Right cardiac atrium (tissue), 5 donors: Measurements from ENCODE around the gene ADA. TPM values are rescaled to one million over a fixed set of nuclear protein-coding genes. Genes with fewer than 3 reads are reported as not detected.
"Not testable (repeated sequence)": the region's sequence is repeated elsewhere in the genome, so short reads cannot be mapped to it uniquely, and the experiment has no call there.

Experiments
- ATAC-seq, 2 donors: fragments of 200-7000 bp; cut with Tn5 transposase; one replicate each; pipeline versions ENCODE4 v1.8.0 to v1.9.1; 2020; ENCODE audit warnings: moderate library complexity in 2 of 2, mild to moderate bottlenecking in 1 of 2
- DNase-seq, 3 donors: peaks; one replicate each; pipeline ENCODE4 v3.0.0-alpha.2; 2020
- H3K27ac ChIP-seq: one replicate; pipeline ENCODE4 v1.5.1; 2013; ENCODE audit warnings: mild to moderate bottlenecking, low read length, control low read depth, moderate library complexity
- H3K27me3 ChIP-seq: one replicate; pipeline ENCODE4 v1.6.1; 2013; ENCODE audit not compliant: control insufficient read depth, insufficient read depth
- H3K4me1 ChIP-seq: one replicate; pipeline ENCODE4 v1.6.1; 2013; ENCODE audit warnings: low read length; ENCODE audit not compliant: control insufficient read depth, insufficient read depth
- H3K4me3 ChIP-seq: one replicate; pipeline ENCODE4 v1.5.1; 2013; ENCODE audit warnings: low read length, control low read depth
- H3K9me3 ChIP-seq: one replicate; pipeline ENCODE4 v1.6.1; 2013; ENCODE audit warnings: low read length; ENCODE audit not compliant: control insufficient read depth
- WGBS: extraction: QIAGEN DNeasy Blood & Tissue Kit; methylation state at CpG from one replicate; pipeline ENCODE4 v1.1.7; 2013; 5-methylcytosine and 5-hydroxymethylcytosine counted together
- intact Hi-C, 4 donors: fragments of 100-400 bp; cut with DNase I; formaldehyde crosslinking; loops; one replicate each; pipeline versions ENCODE4 v1.11.0 to v1.14.0; 2022 to 2023
- long read RNA-seq, 4 donors: library from polyadenylated mRNA; unstranded; transcript quantifications; one replicate each; pipeline ENCODE4 v2.0.0, GENCODE V29; 2020 to 2021
- polyA plus RNA-seq: library from polyadenylated mRNA; stranded (reverse); fragments of 200-250 nt; gene quantifications from one replicate; pipeline ENCODE4 v1.2.3, GENCODE V29; 2013
- total RNA-seq, 4 donors: library from RNA; stranded (reverse); fragmentation: NEBNext Ultra II Directional; extraction: Animal tissue kit (Norgen Biotek cat#: 25700); gene quantifications; one replicate each; pipeline ENCODE4 v1.2.1, GENCODE V29; 2021
- donor health status: healthy with polysubstance abuse.
- donor health status: DM: no; HTN: yes; CAD: no.
- donor health status: DM: no; HTN: no; CAD: no.
- donor health status: DM: no; HTN: yes; CAD: no; lungs with severe emphysema.
- donor health status: DM: yes; HTN: yes; CAD: no.

ADA gene
- total RNA-seq (10 to 100 TPM; 11.6 to 22.8 (median 12.4) TPM), polyA plus RNA-seq (12.4 TPM)
- long read RNA-seq, donor 1, transcript ADA-203 (11 exons, 1,276 nt), result minor isoform, 10 of 98 reads
- long read RNA-seq, donor 1, transcript ADA-201 (12 exons, 1,539 nt), result major isoform, 63 of 98 reads
- long read RNA-seq, donor 1, partial matches to known transcripts, result 10 of 98 reads
- long read RNA-seq, donor 1, other reads (novel, unspliced or antisense), result 13 of 98 reads
- long read RNA-seq, donor 2, transcript ADA-201 (12 exons, 1,539 nt), result major isoform, 12 of 16 reads
- long read RNA-seq, donor 2, partial matches to known transcripts, result 2 of 16 reads
- long read RNA-seq, donor 2, other reads (novel, unspliced or antisense), result 0 of 16 reads
- long read RNA-seq, donor 3, transcript ADA-201 (12 exons, 1,539 nt), result major isoform, 86 of 172 reads
- long read RNA-seq, donor 3, transcript ADA-207 (11 exons, 1,128 nt), result minor isoform, 7 of 172 reads
- long read RNA-seq, donor 3, transcript ADA-203 (11 exons, 1,276 nt), result minor isoform, 11 of 172 reads
- long read RNA-seq, donor 3, transcript ADA-206 (11 exons, 1,356 nt), result minor isoform, 6 of 172 reads
- long read RNA-seq, donor 3, partial matches to known transcripts, result 15 of 172 reads
- long read RNA-seq, donor 3, other reads (novel, unspliced or antisense), result 45 of 172 reads
- long read RNA-seq, donor 4, transcript ADA-201 (12 exons, 1,539 nt), result major isoform, 23 of 31 reads
- long read RNA-seq, donor 4, partial matches to known transcripts, result 1 of 31 reads
- long read RNA-seq, donor 4, other reads (novel, unspliced or antisense), result 3 of 31 reads

DNA sequence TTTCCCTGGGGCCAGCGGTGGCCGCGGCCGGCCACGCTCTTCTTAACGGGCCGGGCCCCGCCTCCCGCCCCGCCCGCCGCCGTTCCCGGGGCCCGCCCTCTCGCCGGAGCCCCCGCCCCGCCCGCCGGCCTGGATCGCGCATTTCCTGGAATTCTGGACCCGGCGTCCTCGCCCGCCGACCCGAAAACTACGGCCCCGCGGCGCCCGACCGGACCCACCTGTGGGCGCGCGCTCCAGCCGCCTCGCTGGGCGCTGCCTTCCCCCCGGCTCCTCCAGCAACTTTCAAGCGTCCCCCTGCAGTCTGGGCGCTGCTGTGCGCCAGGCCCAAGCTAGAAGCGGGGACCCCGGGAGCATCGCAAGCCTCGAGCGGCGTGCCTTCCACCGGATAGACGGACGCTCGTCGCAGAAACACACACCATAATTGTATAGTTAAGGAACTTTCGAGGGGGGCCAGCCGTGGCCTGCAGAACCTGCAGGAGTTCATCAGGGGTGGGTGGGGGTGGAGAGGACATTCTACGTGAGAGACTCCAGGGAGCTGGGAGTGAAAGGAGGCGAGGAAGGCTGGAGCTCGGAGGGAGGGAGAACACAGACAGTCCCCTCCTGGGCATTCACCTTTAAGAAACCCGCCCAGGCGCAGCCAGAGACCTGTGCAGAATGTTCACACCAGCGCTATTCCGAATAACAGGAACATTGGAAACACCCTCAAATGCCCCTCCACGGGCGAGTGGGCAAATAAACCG lies at the start of gene ADA:
Gene ADA, minus strand, starts transcription at position 16 of the 740 bp plus-strand sequence. CDS start 92 bp downstream, outside the sequence.
- DNase-seq, result peak; percentile 71 to 92 (median 91)
- peak; percentile 88 to 89 for ATAC-seq
- WGBS, result under 1% methylated on average over 68 of the region's 68 CpGs
- H3K27ac ChIP-seq, result peak within 1 kb of the TSS; percentile 32
- H3K4me3 ChIP-seq, result peak within 1 kb of the TSS; percentile 61
- peaks cover 4% of the 10 kb centered on the region for H3K4me1 ChIP-seq
- H3K27me3 ChIP-seq, result no peaks in the 10 kb centered on the region
- intact Hi-C loops, result no loop called here
- no peaks in the 10 kb centered on the region for H3K9me3 ChIP-seq

DNA sequence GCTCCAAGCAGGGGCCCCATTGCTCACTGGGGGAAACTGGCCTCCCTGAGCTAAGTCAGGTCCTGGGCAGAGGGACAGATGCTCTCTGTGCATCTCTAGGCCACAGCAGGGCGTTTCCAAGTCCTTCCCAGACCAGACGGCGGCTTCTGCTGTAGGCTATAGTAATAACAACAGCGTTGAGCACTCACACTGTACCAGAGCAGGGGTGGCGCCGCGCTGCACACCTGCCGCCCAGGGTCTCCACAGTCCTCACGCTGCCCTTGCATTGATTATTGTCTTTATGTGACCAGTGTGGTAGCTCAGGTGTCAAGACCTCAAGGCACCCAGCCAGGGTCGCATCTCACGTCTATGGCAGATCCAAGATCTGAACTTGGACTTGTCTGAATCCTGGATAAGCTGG lies 48.8 kb upstream of the ADA start:
- H3K4me1 ChIP-seq, result peaks cover 14% of the 10 kb centered on the region

DNA sequence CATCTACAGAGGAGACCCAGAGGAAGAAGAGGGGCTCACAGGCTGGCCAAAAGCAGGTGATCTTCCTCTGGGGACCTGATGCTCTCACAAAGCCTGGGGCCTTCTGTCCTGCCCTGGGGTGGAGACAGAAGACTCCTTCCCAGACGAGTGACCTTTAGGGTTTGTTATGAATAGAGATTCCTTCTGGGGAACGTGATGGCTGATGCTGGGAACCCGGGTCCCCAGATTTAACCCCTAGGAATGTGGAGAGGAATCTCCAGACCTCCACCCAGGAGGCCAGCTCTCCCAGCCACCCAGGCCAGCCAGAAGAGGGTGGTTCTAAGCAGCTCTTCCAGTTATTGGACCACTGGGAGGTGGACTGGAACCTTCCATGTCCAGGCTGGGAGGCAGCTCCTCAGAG lies 46.9 kb upstream of the ADA start:
- Histone ChIP-seq H3K27me3 (no peaks in the 10 kb centered on the region), H3K4me1 (peaks cover 17% of the 10 kb centered on the region), H3K4me3 (no peak overlapping the region), H3K9me3 (no peaks in the 10 kb centered on the region), H3K27ac (no peak overlapping the region)
- WGBS, result 59% methylated on average over 3 of the region's 3 CpGs
- intact Hi-C loops, result no loop called here
- DNase-seq, result peak in 1 of 3 donors; percentile 20
- ATAC-seq, result no peak

More for the DNA sequence above, 48.8 kb upstream of the ADA start:
- DNase-seq (peak in 1 of 3 donors; percentile 42), ATAC-seq (no peak)
- no peak overlapping the region for H3K4me3 ChIP-seq
- no peaks in the 10 kb centered on the region for H3K27me3 ChIP-seq
- WGBS, result 93% methylated on average over 11 of the region's 11 CpGs
- no peak overlapping the region for H3K27ac ChIP-seq
- no peaks in the 10 kb centered on the region for H3K9me3 ChIP-seq
- intact Hi-C loops, result no loop called here

DNA sequence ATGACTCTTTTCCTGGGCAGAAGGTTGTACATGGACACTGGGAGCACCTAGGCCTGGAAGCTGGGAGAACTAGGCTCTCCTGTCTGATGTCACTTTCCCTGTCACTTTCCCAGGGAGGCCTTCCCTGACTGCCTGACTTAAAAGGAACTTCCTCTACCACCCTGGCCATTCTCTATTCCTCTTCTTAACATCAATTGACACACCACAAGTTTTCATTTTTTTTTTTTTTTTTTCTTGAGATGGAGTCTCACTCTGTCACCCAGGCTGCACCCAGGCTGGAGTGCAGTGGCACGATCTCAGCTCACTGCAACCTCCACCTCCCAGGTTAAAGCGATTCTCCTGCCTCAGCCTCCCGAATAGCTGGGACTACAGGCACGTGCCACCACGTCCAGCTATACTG lies 45.5 kb upstream of the ADA start:
- H3K27ac ChIP-seq, H3K27me3 ChIP-seq, ATAC-seq, H3K4me3 ChIP-seq, intact Hi-C loops, H3K9me3 ChIP-seq, DNase-seq: not testable (repeated sequence)
- WGBS, result 95% methylated on average over 5 of the region's 5 CpGs
- H3K4me1 ChIP-seq, result peaks cover 10% of the 10 kb centered on the region

DNA sequence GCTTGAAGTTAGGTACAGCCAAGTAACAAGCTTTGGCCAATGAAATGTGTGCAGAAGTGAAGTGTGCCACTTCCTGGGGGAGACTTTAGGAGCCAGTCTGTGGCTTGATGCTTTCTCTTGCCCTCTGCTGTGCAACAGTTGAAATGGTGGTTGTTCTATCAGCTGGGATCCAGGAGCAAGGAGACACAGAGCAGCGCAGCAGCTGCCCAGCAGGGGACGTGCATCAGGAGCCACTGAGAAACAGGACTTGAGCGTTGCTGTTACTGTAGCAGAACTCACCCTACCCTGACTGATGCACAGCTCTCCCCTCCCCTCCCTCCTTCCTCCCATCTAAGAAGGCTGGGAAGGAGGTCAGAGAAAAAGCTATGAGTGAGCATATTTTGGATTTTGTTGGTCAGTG lies 44.8 kb upstream of the ADA start:
- DNase-seq (no peak), ATAC-seq (no peak)
- Histone ChIP-seq H3K4me3 (no peak overlapping the region), H3K4me1 (peaks cover 6% of the 10 kb centered on the region), H3K9me3 (no peaks in the 10 kb centered on the region), H3K27me3 (no peaks in the 10 kb centered on the region), H3K27ac (peak overlapping the region; percentile 55)
- WGBS, result 93% methylated on average over 3 of the region's 3 CpGs
- intact Hi-C loops, result no loop called here

DNA sequence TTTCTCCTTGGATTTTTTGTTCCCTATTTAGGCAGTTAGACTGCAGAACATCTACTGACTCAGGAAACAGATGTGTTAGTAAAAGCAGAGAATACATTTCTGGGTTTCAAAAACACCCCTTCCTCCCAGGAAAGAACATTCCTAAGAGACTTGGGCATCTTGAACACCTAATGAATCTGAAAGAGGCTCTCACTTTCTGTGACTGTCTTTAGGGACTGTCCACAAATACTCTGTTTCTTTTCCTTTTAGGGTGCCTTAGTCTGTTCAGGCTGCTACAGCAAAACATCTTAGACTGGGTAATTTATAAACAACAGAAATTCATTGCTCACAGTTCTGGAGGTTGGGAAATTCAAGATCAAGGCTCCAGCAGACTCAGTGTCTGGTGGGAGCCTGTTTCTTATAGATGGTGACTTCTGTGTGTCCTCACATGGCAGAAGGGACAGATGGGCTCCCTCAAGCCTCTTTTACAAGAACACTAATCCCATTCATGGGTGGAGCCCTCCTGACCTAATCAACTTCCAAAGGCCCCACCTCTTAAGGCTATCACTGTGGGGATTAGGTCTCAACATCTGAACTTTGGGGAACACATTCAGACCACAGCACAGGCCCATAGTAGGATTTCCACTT lies 44.3 kb upstream of the ADA start:
- intact Hi-C loops, result no loop called here
- no peaks in the 10 kb centered on the region for H3K27me3 ChIP-seq
- H3K27ac ChIP-seq, result peak overlapping the region; percentile 55
- DNase-seq, result no peak
- no peak overlapping the region for H3K4me3 ChIP-seq
- ATAC-seq, result no peak
- peaks cover 8% of the 10 kb centered on the region for H3K4me1 ChIP-seq
- no peaks in the 10 kb centered on the region for H3K9me3 ChIP-seq

DNA sequence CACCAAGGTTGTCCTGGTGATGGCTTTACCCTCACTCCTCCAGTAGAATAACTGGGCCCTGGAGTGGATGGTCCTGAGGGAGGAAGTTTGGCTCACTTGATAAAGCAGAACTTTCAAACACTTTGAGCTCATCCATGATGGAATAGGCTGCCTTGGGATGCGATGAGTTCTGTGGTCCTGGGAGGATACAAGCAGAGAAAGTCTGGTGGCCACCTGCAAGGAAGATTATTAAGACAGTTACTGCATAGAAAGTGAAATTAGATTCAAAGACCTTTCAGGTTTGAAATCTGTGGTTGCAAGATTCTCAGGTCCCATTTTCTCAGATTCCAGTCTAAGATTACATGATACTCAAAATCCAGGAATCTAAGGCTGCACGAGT lies 43.8 kb upstream of the ADA start:
- H3K4me3 ChIP-seq, result no peak overlapping the region
- H3K27me3 ChIP-seq, result no peaks in the 10 kb centered on the region
- intact Hi-C loops, result no loop called here
- WGBS, result 49% methylated on average over 2 of the region's 2 CpGs
- DNase-seq, result no peak
- peak overlapping the region; percentile 76 for H3K27ac ChIP-seq
- H3K9me3 ChIP-seq, result no peaks in the 10 kb centered on the region
- ATAC-seq, result no peak
- peaks cover 8% of the 10 kb centered on the region for H3K4me1 ChIP-seq

DNA sequence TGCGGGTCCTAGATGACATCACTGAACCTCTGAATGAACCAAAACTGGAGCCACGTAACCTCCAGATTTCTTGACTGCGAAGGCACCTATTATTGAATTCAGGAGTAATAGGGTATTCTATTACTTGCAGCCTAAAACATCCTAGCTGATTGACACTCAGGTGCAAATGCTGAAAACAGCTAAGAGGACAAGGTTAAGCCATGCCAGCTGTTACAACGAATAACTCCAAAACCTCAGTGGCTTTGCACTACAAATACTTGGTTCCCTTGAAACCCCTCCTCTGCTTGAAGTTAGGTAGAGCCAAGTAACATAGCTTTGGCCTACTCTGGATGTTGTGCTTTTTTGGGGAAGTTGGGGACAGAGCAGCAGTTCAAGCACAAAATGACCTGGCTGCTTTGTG lies 42.7 kb upstream of the ADA start:
- Histone ChIP-seq H3K4me3 (no peak overlapping the region), H3K27ac (peak overlapping the region; percentile 95), H3K27me3 (no peaks in the 10 kb centered on the region), H3K9me3 (no peaks in the 10 kb centered on the region), H3K4me1 (peaks cover 10% of the 10 kb centered on the region)
- DNase-seq, result peak in 1 of 3 donors; percentile 35
- WGBS, result 86% methylated on average over 4 of the region's 4 CpGs
- ATAC-seq, result no peak
- intact Hi-C loops, result no loop called here

DNA sequence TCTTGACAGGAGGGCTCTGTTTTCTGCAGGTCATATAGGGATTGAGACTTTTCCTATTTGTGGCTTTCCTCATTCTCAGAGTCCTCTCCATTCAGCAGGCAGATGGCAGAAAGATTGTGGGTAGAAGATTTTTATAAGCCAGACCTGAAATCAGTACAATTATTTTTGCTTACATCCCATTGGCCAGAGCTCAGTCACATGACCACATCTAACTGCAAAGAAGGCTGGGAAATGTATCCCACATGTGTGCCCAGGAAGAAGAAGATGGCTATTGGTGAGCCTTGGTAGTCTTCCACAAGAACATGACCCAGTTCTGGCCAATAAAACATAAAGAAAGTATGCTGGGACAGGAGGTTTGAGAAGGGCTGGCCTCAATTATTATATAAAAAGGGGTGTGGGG lies 42.1 kb upstream of the ADA start:
- Histone ChIP-seq H3K4me1 (peaks cover 10% of the 10 kb centered on the region), H3K27me3 (no peaks in the 10 kb centered on the region), H3K9me3 (no peaks in the 10 kb centered on the region), H3K4me3 (no peak overlapping the region), H3K27ac (peak overlapping the region; percentile 95)
- ATAC-seq, result no peak
- no peak for DNase-seq
- intact Hi-C loops, result no loop called here

DNA sequence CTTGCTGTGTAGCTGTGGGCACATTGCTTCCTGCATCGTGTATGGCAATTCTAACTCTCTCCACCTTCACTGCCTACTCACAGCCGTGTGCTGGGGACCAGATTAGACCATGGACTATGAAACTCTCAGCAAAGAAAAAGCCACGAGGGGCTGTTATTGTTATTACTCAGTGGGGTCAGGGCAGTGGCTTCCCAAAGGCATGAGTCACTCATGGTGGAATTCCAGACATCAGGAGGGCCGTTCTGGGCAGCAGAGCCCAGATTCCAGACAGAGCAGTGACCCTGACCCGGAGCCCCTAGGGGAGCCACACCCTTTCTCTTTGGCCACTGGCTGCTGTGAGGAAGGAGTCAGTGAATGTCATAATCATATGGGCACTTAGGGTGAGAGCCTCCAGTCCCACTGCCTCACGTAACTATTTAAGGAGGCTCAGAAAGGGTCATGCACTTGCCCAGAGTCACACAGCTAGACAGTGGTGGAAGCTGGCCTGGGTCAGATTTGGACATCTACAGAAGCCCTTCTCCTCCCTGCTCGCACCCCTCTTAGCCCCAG lies 41.5 kb upstream of the ADA start:
- Histone ChIP-seq H3K9me3 (no peaks in the 10 kb centered on the region), H3K27ac (peak overlapping the region; percentile 95), H3K4me3 (no peak overlapping the region), H3K4me1 (peaks cover 10% of the 10 kb centered on the region), H3K27me3 (no peaks in the 10 kb centered on the region)
- DNase-seq, result peak; percentile 90 to 93 (median 91)
- intact Hi-C loops, result no loop called here
- ATAC-seq, result peak; percentile 85 to 95
- WGBS, result 17% methylated on average over 7 of the region's 7 CpGs
